Panc1 (cell line): Measurements from ENCODE around the gene TCF25. TPM values are rescaled to one million over a fixed set of nuclear protein-coding genes. Genes with fewer than 3 reads are reported as not detected.

ENCODE experiments used
- ATAC-seq: fragments of 200-7000 bp; cut with Tn5 transposase; 2 replicates; pipeline ENCODE4 v1.9.1; 2020; ENCODE audit warnings: mild to moderate bottlenecking, moderate library complexity
- BruUV-seq: library from RNA; stranded (reverse); fragments of 400-500 nt; replicated peaks from 2 replicates; lab custom pipeline; 2021; lab: Mats Ljungman, UMichigan
- CTCF ChIA-PET: fragments of 300-600 bp; sonication (Branson Sonifier 250); formaldehyde crosslinking; loops from one replicate; lab custom pipeline; 2022; ENCODE audit warnings: antibody characterized with exemption; lab: Charles Lee
- POLR2A ChIA-PET: fragments of 300-600 bp; sonication (Branson Sonifier 250); formaldehyde crosslinking; loops from one replicate; lab custom pipeline; 2022; ENCODE audit warnings: antibody characterized with exemption; lab: Charles Lee
- DNase-seq: peaks from one replicate; pipeline ENCODE4 v3.0.0-alpha.2; 2010; ENCODE audit warnings: low read depth, low spot score
- H3K27ac ChIP-seq: 2 replicates; pipeline ENCODE4 v1.5.1; 2011; ENCODE audit warnings: mild to moderate bottlenecking, low read length, inconsistent platforms
- H3K27me3 ChIP-seq: fragments of 200-500 bp; sonication (Bioruptor generic); 2 replicates; pipeline ENCODE4 v1.6.0; 2014; ENCODE audit warnings: low read length, inconsistent platforms; ENCODE audit not compliant: control insufficient read depth, insufficient read depth
- H3K36me3 ChIP-seq: fragments of 200-500 bp; sonication (Bioruptor generic); 2 replicates; pipeline ENCODE4 v1.5.1; 2014; ENCODE audit warnings: inconsistent platforms, mild to moderate bottlenecking, low read length, moderate library complexity; ENCODE audit not compliant: control insufficient read depth, insufficient read depth
- H3K4me1 ChIP-seq: 2 replicates; pipeline ENCODE4 v1.5.1; 2011; ENCODE audit warnings: inconsistent platforms, mild to moderate bottlenecking, low read length, moderate library complexity; ENCODE audit not compliant: control insufficient read depth, insufficient read depth
- H3K4me3 ChIP-seq, 2 experiments: 2 replicates each; pipeline ENCODE4 v1.5.1; 2011 to 2012; ENCODE audit warnings: low read depth in 2 of 2, low read length in 2 of 2, mild to moderate bottlenecking in 2 of 2, inconsistent platforms in 1 of 2, moderate library complexity in 1 of 2
- H3K9me3 ChIP-seq: fragments of 200-500 bp; sonication (Bioruptor generic); 2 replicates; pipeline ENCODE4 v1.5.1; 2014; ENCODE audit warnings: low read depth, mild to moderate bottlenecking, inconsistent platforms, low read length, moderate library complexity; ENCODE audit not compliant: control insufficient read depth, insufficient read depth
- POLR2AphosphoS5 ChIP-seq: IDR thresholded peaks from 2 replicates; pipeline ENCODE4 v1.6.1; 2012; ENCODE audit warnings: mild to moderate bottlenecking, low read depth, low read length, moderate library complexity
- SIN3A ChIP-seq: IDR thresholded peaks from 2 replicates; pipeline ENCODE4 v1.6.1; 2012; ENCODE audit warnings: low read depth, mild to moderate bottlenecking, low read length, moderate library complexity, borderline replicate concordance; ENCODE audit not compliant: insufficient read depth
- TCF7L2 ChIP-seq: IDR thresholded peaks from 2 replicates; pipeline ENCODE4 v1.6.1; 2011; ENCODE audit warnings: mild to moderate bottlenecking, low read depth, low read length, inconsistent platforms
- in situ Hi-C: cut with HindIII; loops from 2 replicates; pipeline ENCODE4 v1.10.0; 2016; ENCODE audit warnings: low sequenced_read_pairs, low pct_unique_long_range_greater_than_20kb
- intact Hi-C: fragments of 100-400 bp; cut with micrococcal nuclease; formaldehyde crosslinking; loops from one replicate; pipeline ENCODE4 v1.10.0; 2022; ENCODE audit not compliant: unreplicated experiment
- total RNA-seq: library from RNA; stranded (reverse); gene quantifications from one replicate; pipeline ENCODE4 v1.2.1, GENCODE V29; 2021; ENCODE audit not compliant: unreplicated experiment
- TF ChIP-seq, protein P1 (sequence below), 2 experiments: IDR thresholded peaks; 2 replicates each; pipeline ENCODE4 v1.6.1; 2011 to 2012; ENCODE audit warnings: low read depth in 2 of 2, control low read depth in 1 of 2, low read length in 1 of 2, mild to moderate bottlenecking in 1 of 2, moderate library complexity in 1 of 2; ENCODE audit not compliant: insufficient read depth in 1 of 2
- TF ChIP-seq, protein P2 (sequence below): fragments of 450-650 bp; IDR thresholded peaks from 2 replicates; pipeline ENCODE4 v1.5.1; 2017; ENCODE audit warnings: mild to moderate bottlenecking

TCF25 gene
- total RNA-seq, 1 experiment from 2014 or later: 144 TPM

DNA sequence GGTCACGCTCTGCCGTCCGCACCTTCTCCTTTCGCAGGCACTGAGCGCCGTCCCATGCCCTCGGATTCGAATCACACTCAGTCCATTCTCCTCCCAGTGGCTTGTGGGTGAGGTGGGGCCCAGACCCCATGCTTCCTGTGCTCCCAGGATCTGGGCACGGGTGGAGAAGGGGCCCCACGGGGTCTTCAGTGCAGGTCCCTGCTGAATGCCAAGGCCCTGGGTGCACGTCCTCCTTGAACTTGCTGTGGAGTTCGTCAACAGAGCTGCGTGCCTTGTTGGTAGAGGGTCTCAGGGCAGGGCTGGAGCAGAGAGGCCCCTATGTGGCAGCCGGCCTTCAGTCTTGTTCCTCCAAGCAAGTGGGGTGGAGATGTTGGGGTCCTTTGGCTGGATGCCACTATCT, 38.0 kb downstream of the TCF25 start:
- Histone ChIP-seq H3K4me3 (no peak overlapping the region), H3K27ac (no peak overlapping the region), H3K9me3 (no peaks in the 10 kb centered on the region), H3K36me3 (peaks cover 3% of the 10 kb centered on the region; the same call in 1 of the 2 replicates), H3K4me1 (no peaks in the 10 kb centered on the region), H3K27me3 (no peaks in the 10 kb centered on the region)
- ChIA-PET POLR2A (no interaction called here), CTCF (no interaction called here)
- no peak for TF ChIP-seq TCF7L2
- TF ChIP-seq, protein P1, sequence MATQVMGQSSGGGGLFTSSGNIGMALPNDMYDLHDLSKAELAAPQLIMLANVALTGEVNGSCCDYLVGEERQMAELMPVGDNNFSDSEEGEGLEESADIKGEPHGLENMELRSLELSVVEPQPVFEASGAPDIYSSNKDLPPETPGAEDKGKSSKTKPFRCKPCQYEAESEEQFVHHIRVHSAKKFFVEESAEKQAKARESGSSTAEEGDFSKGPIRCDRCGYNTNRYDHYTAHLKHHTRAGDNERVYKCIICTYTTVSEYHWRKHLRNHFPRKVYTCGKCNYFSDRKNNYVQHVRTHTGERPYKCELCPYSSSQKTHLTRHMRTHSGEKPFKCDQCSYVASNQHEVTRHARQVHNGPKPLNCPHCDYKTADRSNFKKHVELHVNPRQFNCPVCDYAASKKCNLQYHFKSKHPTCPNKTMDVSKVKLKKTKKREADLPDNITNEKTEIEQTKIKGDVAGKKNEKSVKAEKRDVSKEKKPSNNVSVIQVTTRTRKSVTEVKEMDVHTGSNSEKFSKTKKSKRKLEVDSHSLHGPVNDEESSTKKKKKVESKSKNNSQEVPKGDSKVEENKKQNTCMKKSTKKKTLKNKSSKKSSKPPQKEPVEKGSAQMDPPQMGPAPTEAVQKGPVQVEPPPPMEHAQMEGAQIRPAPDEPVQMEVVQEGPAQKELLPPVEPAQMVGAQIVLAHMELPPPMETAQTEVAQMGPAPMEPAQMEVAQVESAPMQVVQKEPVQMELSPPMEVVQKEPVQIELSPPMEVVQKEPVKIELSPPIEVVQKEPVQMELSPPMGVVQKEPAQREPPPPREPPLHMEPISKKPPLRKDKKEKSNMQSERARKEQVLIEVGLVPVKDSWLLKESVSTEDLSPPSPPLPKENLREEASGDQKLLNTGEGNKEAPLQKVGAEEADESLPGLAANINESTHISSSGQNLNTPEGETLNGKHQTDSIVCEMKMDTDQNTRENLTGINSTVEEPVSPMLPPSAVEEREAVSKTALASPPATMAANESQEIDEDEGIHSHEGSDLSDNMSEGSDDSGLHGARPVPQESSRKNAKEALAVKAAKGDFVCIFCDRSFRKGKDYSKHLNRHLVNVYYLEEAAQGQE (IDR thresholded peaks at IDR 0.05; ENCODE audit: insufficient read depth in 1 of 2, low read depth in 2 of 2, low read length in 1 of 2): no peak
- TF ChIP-seq POLR2AphosphoS5: no peak
- no peak for TF ChIP-seq SIN3A
- TF ChIP-seq, protein P2, sequence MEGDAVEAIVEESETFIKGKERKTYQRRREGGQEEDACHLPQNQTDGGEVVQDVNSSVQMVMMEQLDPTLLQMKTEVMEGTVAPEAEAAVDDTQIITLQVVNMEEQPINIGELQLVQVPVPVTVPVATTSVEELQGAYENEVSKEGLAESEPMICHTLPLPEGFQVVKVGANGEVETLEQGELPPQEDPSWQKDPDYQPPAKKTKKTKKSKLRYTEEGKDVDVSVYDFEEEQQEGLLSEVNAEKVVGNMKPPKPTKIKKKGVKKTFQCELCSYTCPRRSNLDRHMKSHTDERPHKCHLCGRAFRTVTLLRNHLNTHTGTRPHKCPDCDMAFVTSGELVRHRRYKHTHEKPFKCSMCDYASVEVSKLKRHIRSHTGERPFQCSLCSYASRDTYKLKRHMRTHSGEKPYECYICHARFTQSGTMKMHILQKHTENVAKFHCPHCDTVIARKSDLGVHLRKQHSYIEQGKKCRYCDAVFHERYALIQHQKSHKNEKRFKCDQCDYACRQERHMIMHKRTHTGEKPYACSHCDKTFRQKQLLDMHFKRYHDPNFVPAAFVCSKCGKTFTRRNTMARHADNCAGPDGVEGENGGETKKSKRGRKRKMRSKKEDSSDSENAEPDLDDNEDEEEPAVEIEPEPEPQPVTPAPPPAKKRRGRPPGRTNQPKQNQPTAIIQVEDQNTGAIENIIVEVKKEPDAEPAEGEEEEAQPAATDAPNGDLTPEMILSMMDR: no peak
- BruUV-seq: no TSS peak
- in situ Hi-C loops: no loop called here
- intact Hi-C loops: no loop called here
- ATAC-seq (no peak), DNase-seq (no peak)

DNA sequence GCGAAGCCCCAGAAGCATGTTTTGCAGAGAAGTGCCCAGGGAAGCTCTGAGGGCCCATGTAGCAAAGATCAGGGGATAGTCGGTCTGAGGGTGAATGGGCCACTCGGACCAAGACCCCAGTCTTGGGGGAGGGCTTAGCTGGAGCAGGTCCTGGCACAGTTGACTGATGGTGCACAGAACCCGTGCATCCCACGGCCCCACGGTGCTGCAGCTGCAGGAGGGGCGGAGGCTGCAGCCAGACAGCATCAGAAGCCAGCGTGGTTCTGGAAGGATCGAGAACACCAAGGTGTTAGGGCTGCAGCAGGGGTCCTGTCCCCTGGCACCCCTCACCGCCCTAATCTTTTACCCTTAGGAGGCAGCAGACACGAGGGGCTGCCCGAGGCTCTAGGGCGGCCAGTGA, 38.8 kb downstream of the TCF25 start:
- POLR2A ChIA-PET: no interaction called here

More for the DNA sequence above, 38.8 kb downstream of the TCF25 start:
- CTCF ChIA-PET: no interaction called here
- BruUV-seq: no TSS peak
- Histone ChIP-seq H3K36me3 (peaks cover 3% of the 10 kb centered on the region; the same call in 1 of the 2 replicates), H3K9me3 (no peaks in the 10 kb centered on the region), H3K4me3 (no peak overlapping the region), H3K4me1 (no peaks in the 10 kb centered on the region; the same call in 1 of the 2 replicates), H3K27me3 (no peaks in the 10 kb centered on the region), H3K27ac (no peak overlapping the region)
- no peak for DNase-seq
- intact Hi-C loops (no loop called here), in situ Hi-C loops (no loop called here)
- TF ChIP-seq TCF7L2 (no peak), POLR2AphosphoS5 (no peak), SIN3A (no peak)
- TF ChIP-seq, protein P2: no peak
- TF ChIP-seq, protein P1 (IDR thresholded peaks at IDR 0.05; ENCODE audit: insufficient read depth in 1 of 2, low read depth in 2 of 2, low read length in 1 of 2): no peak
- ATAC-seq: no peak
